ENCODE data around the gene PRTN3.

Gene PRTN3

DNA sequence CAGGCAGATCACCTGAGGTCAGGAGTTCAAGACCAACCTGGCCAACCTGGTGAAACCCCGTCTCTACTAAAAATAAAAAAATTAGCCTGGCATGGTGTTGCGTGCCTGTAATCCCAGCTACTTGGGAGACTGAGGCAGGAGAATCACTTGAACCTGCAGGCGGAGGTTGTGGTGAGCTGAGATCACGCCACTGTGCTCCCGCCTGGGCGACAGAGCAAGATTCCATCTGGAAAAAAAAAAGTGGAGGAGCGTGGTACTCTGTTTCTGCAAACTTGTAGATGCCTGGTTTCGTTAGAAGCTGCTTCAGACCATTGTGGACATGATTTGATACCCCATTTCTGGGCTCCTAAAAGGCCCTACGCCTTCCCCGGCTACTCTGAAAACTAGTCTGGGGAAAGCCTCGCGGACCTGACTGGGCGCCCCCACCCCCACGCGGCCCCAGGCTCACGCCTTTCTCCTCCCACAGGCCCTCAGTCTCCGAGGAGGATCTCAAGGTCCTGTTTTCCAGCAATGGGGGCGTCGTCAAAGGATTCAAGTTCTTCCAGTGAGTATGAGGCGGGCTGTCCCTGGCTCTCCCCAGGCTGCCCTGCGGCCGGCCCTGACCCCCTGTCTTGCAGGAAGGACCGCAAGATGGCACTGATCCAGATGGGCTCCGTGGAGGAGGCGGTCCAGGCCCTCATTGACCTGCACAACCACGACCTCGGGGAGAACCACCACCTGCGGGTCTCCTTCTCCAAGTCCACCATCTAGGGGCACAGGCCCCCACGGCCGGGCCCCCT, 30.5 kb upstream of the PRTN3 start:
- H3K27ac ChIP-seq, result no peak overlapping the region
- TF ChIP-seq, protein P1, sequence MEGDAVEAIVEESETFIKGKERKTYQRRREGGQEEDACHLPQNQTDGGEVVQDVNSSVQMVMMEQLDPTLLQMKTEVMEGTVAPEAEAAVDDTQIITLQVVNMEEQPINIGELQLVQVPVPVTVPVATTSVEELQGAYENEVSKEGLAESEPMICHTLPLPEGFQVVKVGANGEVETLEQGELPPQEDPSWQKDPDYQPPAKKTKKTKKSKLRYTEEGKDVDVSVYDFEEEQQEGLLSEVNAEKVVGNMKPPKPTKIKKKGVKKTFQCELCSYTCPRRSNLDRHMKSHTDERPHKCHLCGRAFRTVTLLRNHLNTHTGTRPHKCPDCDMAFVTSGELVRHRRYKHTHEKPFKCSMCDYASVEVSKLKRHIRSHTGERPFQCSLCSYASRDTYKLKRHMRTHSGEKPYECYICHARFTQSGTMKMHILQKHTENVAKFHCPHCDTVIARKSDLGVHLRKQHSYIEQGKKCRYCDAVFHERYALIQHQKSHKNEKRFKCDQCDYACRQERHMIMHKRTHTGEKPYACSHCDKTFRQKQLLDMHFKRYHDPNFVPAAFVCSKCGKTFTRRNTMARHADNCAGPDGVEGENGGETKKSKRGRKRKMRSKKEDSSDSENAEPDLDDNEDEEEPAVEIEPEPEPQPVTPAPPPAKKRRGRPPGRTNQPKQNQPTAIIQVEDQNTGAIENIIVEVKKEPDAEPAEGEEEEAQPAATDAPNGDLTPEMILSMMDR (conservative IDR thresholded peaks at IDR 0.05), result no peak

DNA sequence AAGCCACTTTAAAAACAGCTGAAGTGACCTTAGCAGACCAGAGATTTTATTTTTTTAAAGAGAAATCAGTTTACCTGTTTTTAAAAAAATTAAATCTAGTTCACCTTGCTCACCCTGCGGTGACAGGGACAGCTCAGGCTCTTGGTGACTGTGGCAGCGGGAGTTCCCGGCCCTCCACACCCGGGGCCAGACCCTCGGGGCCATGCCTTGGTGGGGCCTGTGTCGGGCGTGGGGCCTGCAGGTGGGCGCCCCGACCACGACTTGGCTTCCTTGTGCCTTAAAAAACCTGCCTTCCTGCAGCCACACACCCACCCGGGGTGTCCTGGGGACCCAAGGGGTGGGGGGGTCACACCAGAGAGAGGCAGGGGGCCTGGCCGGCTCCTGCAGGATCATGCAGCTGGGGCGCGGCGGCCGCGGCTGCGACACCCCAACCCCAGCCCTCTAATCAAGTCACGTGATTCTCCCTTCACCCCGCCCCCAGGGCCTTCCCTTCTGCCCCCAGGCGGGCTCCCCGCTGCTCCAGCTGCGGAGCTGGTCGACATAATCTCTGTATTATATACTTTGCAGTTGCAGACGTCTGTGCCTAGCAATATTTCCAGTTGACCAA, 29.8 kb upstream of the PRTN3 start:
- TF ChIP-seq, protein P1 (conservative IDR thresholded peaks at IDR 0.05), result no peak
- H3K27ac ChIP-seq, result no peak overlapping the region

DNA sequence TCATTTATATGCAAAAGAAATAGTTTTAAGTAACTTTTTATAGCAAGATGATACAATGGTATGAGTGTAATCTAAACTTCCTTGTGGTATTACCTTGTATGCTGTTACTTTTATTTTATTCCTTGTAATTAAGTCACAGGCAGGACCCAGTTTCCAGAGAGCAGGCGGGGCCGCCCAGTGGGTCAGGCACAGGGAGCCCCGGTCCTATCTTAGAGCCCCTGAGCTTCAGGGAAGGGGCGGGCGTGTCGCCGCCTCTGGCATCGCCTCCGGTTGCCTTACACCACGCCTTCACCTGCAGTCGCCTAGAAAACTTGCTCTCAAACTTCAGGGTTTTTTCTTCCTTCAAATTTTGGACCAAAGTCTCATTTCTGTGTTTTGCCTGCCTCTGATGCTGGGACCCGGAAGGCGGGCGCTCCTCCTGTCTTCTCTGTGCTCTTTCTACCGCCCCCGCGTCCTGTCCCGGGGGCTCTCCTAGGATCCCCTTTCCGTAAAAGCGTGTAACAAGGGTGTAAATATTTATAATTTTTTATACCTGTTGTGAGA, 29.2 kb upstream of the PRTN3 start:
- no peak overlapping the region for H3K27ac ChIP-seq
- TF ChIP-seq, protein P1 (conservative IDR thresholded peaks at IDR 0.05), result no peak

DNA sequence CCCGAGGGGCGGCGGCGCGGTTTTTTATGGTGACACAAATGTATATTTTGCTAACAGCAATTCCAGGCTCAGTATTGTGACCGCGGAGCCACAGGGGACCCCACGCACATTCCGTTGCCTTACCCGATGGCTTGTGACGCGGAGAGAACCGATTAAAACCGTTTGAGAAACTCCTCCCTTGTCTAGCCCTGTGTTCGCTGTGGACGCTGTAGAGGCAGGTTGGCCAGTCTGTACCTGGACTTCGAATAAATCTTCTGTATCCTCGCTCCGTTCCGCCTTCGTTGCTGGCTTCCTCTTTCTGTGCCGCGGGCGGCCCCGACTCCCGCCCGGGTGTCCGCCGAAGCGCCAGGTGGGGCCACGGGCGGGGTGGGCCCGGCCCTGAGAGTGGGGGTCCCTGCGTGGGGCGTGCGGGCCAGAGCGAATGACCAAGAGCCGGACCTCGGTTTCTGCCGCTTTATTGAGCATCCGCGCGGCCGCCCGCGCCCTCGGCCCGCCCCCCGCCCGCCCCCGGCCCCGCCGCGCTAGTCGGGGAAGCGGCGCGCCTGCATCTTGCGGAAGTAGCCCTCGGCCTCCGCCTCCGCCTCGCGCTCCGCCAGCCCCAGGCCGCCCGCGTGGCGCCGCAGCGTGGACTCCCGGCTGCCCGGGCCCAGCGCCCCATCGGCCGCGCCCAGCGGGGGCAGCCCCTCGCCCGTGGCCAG, 28.6 kb upstream of the PRTN3 start:
- TF ChIP-seq, protein P1 (conservative IDR thresholded peaks at IDR 0.05), result no peak

DNA sequence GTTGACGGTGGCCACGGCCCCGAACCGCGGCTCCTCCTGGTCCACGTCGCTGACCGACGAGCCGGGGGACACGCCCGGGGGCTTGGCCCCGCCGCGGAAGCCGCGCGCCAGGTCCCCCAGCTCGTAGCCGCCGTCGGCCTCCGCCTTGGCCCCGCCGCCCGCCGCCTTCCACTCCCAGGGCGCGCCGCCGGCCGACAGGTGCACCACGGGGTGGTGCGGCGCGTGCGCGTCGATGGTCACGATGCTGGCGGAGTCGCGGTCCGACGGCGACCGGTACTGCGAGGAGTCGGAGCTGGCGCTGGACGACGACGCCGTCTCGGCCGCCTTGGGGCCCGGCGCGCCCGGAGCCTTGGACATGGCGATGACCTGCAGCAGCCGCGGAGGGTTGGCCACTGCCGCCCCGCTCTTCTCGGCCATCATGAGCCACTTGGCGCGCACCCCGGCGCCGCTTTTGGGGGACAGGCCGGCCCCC, 28.0 kb upstream of the PRTN3 start:
- H3K27ac ChIP-seq, result no peak overlapping the region
- TF ChIP-seq, protein P1 (conservative IDR thresholded peaks at IDR 0.05), result no peak

More for the DNA sequence above, 28.6 kb upstream of the PRTN3 start:
- H3K27ac ChIP-seq, result no peak overlapping the region

DNA sequence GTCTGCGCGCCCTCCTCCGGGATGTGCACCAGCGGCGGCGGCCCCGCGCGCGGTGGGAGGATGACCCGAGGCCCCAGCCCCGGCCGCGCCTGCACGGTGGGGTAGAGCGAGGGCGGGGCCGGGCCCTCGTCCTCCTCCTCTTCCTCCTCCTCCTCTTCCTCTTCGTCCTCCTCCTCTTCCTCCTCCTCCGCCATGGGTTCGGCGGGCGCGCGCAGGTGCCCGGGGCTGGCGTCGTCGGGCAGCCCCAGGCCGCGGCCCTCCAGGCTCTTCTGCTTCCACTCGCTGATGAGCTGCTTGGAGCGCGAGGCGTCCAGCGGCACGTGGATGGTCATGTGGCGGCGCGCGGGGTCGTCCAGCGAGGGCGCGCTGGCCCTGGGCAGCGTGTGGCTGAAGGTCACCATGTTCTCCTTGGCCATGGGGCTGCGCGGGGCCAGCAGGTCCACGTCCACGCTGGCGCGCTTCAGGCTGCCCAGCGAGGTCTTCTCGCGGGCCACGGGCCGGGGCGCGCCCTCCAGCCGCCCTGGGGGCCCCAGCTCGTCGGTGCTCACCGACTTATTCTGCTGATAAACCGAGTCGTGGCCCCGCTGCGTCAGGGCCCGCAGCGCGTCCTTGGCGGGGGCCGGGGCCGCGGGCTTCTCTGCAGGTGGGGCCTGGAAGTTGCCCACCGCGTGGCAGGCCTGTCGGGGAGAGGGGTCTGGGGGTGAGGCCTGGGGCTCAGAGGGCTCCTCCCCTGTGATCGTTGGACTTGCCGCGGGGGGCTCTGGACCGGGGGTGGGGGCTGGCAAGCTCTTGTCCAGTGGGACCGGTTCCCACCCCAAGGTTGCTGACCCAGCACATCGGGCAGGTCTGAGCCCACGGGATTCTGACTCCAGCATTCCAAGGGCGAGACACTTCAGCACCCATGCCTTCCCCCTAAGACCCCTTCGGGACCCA, 27.3 kb upstream of the PRTN3 start:
- no peak overlapping the region for H3K27ac ChIP-seq
- TF ChIP-seq, protein P1 (conservative IDR thresholded peaks at IDR 0.05), result no peak
